ENCODE results near the gene CHCHD6. TPM values are rescaled to one million over a fixed set of nuclear protein-coding genes. Genes with fewer than 3 reads are reported as not detected.

Gene CHCHD6
- total RNA-seq, 1 donor, result 10.9 TPM

DNA sequence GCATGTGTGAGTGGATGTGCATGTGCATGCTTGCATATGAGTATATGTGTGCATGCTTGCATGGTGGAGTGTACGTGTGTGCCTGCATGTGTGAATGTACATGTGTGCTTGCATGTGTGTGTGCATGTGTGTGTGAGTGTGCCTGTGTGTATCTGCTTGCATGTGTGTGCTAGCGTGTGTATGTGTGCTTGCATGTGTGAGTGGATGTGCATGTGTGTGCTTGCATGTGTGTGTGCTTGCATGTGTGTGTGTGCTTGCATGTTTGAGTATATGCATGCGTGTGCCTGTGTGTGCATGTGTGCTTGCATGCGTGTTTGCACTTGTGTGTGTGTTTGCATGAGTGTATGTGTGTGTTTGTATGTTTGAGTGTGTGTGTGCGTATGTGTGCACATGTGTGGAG, 274.3 kb downstream of the CHCHD6 start:
- Histone ChIP-seq H3K9me3 (ENCODE audit: low read depth, low read length) (peaks cover 2% of the 10 kb centered on the region), H2AFZ (ENCODE audit: low read length) (no peak overlapping the region), H3K79me2 (ENCODE audit: insufficient read depth, low read length) (no peaks in the 10 kb centered on the region), H3K4me1 (ENCODE audit: insufficient read depth, low read length) (peaks cover 5% of the 10 kb centered on the region), H3K27ac (ENCODE audit: low read depth, low read length) (no peak overlapping the region), H4K20me1 (ENCODE audit: insufficient read depth, low read length) (no peaks in the 10 kb centered on the region), H3K27me3 (ENCODE audit: insufficient read depth, low read length) (no peaks in the 10 kb centered on the region), H3K36me3 (ENCODE audit: insufficient read depth, low read length) (no peaks in the 10 kb centered on the region), H3K4me2 (ENCODE audit: insufficient read depth, low read length) (no peak overlapping the region), H3K4me3 (ENCODE audit: insufficient read depth, low read length) (no peak overlapping the region)
- no peak for TF ChIP-seq CTCF (IDR thresholded peaks at IDR 0.05; ENCODE audit: extremely low read depth, low read depth, low read length)
- DNase-seq (ENCODE audit: insufficient read length, low spot score, missing footprints), result no peak

DNA sequence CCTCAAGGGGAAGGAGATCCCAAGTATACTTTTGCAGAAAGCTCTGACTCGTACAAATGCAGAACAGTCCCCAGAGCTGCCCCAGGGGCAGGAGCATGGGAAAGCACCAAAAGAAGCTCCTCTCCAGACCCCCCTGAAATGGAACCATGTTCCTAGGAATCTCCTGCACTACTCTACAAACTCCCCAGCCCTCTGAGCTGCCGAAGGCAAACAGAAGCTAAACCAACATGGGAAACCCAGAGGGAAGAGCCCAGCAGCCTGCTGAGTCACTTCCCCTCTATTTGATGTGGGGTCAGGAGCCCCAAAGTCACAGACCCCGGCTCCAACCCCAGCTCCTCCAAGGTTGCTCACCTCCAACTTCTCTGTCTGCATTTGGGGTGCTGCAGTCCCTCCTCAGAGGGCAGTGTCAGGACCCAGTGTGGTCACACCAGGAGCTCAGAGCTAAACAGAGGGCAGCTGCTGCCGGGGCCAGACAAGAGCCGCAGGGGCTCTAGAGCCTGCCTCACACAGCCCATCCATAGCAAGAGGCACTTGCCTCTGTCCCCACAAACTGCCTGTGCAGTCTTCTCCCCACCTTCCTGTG, 275.1 kb downstream of the CHCHD6 start:
- no peak overlapping the region for H3K27ac ChIP-seq (ENCODE audit: low read depth, low read length)
- no peaks in the 10 kb centered on the region for H3K27me3 ChIP-seq (ENCODE audit: insufficient read depth, low read length)
- peaks cover 2% of the 10 kb centered on the region for H4K20me1 ChIP-seq (ENCODE audit: insufficient read depth, low read length)
- no peak for DNase-seq (ENCODE audit: insufficient read length, low spot score, missing footprints)
- TF ChIP-seq CTCF (IDR thresholded peaks at IDR 0.05; ENCODE audit: extremely low read depth, low read depth, low read length), result no peak
- H2AFZ ChIP-seq (ENCODE audit: low read length), result no peak overlapping the region
- peaks cover 5% of the 10 kb centered on the region for H3K4me1 ChIP-seq (ENCODE audit: insufficient read depth, low read length)
- peaks cover 2% of the 10 kb centered on the region for H3K9me3 ChIP-seq (ENCODE audit: low read depth, low read length)
- H3K4me2 ChIP-seq (ENCODE audit: insufficient read depth, low read length), result no peak overlapping the region
- peaks cover 6% of the 10 kb centered on the region for H3K79me2 ChIP-seq (ENCODE audit: insufficient read depth, low read length)
- H3K36me3 ChIP-seq (ENCODE audit: insufficient read depth, low read length), result no peaks in the 10 kb centered on the region
- no peak overlapping the region for H3K4me3 ChIP-seq (ENCODE audit: insufficient read depth, low read length)

GRCh38 chr3:126980266-126980811, 276.3 kb downstream of the CHCHD6 start:
- peaks cover 14% of the 10 kb centered on the region for H3K4me1 ChIP-seq (ENCODE audit: insufficient read depth, low read length)
- H3K4me2 ChIP-seq (ENCODE audit: insufficient read depth, low read length), result no peak overlapping the region
- H2AFZ ChIP-seq (ENCODE audit: low read length), result no peak overlapping the region
- no peaks in the 10 kb centered on the region for H3K36me3 ChIP-seq (ENCODE audit: insufficient read depth, low read length)
- no peak overlapping the region for H3K4me3 ChIP-seq (ENCODE audit: insufficient read depth, low read length)
- DNase-seq (ENCODE audit: insufficient read length, low spot score, missing footprints), result no peak
- H3K27ac ChIP-seq (ENCODE audit: low read depth, low read length), result no peak overlapping the region
- no peak for TF ChIP-seq CTCF (IDR thresholded peaks at IDR 0.05; ENCODE audit: extremely low read depth, low read depth, low read length)
- H4K20me1 ChIP-seq (ENCODE audit: insufficient read depth, low read length), result peaks cover 14% of the 10 kb centered on the region
- H3K27me3 ChIP-seq (ENCODE audit: insufficient read depth, low read length), result no peaks in the 10 kb centered on the region
- H3K79me2 ChIP-seq (ENCODE audit: insufficient read depth, low read length), result peaks cover 18% of the 10 kb centered on the region
- H3K9me3 ChIP-seq (ENCODE audit: low read depth, low read length), result no peaks in the 10 kb centered on the region

- Histone ChIP-seq H3K36me3 (ENCODE audit: insufficient read depth, low read length) (no peaks in the 10 kb centered on the region), H3K4me1 (ENCODE audit: insufficient read depth, low read length) (peaks cover 23% of the 10 kb centered on the region), H3K27me3 (ENCODE audit: insufficient read depth, low read length) (no peaks in the 10 kb centered on the region), H3K79me2 (ENCODE audit: insufficient read depth, low read length) (peaks cover 36% of the 10 kb centered on the region), H3K4me3 (ENCODE audit: insufficient read depth, low read length) (peak overlapping the region; percentile 70), H3K4me2 (ENCODE audit: insufficient read depth, low read length) (peak overlapping the region; percentile 78), H2AFZ (ENCODE audit: low read length) (peak overlapping the region; percentile 81), H3K9me3 (ENCODE audit: low read depth, low read length) (no peaks in the 10 kb centered on the region), H4K20me1 (ENCODE audit: insufficient read depth, low read length) (peaks cover 31% of the 10 kb centered on the region), H3K27ac (ENCODE audit: low read depth, low read length) (peak overlapping the region; percentile 63)
- no peak for TF ChIP-seq CTCF (IDR thresholded peaks at IDR 0.05; ENCODE audit: extremely low read depth, low read depth, low read length)
- DNase-seq (ENCODE audit: insufficient read length, low spot score, missing footprints), result no peak
These were observed 278.1 kb downstream of the CHCHD6 start for GRCh38 chr3:126982126-126982470.
